Keratinocyte (primary cell): ENCODE data around the gene ANG.

Experiments used
- CTCF ChIP-seq, 3 experiments: IDR thresholded peaks in 1 of 3; conservative IDR thresholded peaks in 1 of 3; optimal IDR thresholded peaks in 1 of 3; 2 replicates in 2 of 3; 3 replicates in 1 of 3; pipeline versions ENCODE3 to v1.5.1; 2011; ENCODE audit warnings: low read length in 3 of 3, mild to moderate bottlenecking in 3 of 3, moderate library complexity in 2 of 3, control low read depth in 1 of 3, inconsistent platforms in 1 of 3; ENCODE audit not compliant: insufficient read depth in 2 of 3; ENCODE audit errors: extremely low read depth in 1 of 3
- EZH2 ChIP-seq: IDR thresholded peaks from one replicate; pipeline ENCODE4 v1.6.1; 2012; ENCODE audit warnings: inconsistent platforms, mild to moderate bottlenecking, low read length, moderate library complexity

- TF ChIP-seq CTCF (optimal IDR thresholded peaks at IDR 0.05 in 1 of 3, IDR thresholded peaks at IDR 0.05 in 1 of 3, conservative IDR thresholded peaks at IDR 0.05 in 1 of 3; ENCODE audit: extremely low read depth in 1 of 3, insufficient read depth in 2 of 3, low read length in 3 of 3) (no peak), EZH2 (no peak)
Observed at GRCh38 chr14:20658246-20658645, 30.3 kb upstream of the ANG start.
